ENCODE measurements around the gene HEMK1.
A peak's percentile ranks its signal among the peaks of the same experiment; 100 is the strongest.

HEMK1 gene

GRCh38 chr3:50599716-50600118, 30.4 kb downstream of the HEMK1 start:
- DNase-seq (ENCODE audit: low read depth in 2 of 2, low spot score in 1 of 2) = no peak

- no peak for DNase-seq (ENCODE audit: low read depth in 2 of 2, low spot score in 1 of 2)
Measured at GRCh38 chr3:50600141-50600753, 30.9 kb downstream of the HEMK1 start.

- DNase-seq (ENCODE audit: low read depth in 2 of 2, low spot score in 1 of 2) = peak; percentile 65 to 83
Measured at GRCh38 chr3:50600841-50601591, 31.7 kb downstream of the HEMK1 start.

GRCh38 chr3:50602595-50603191, 33.4 kb downstream of the HEMK1 start:
- no peak for DNase-seq (ENCODE audit: low read depth in 2 of 2, low spot score in 1 of 2)

GRCh38 chr3:50603261-50604109, 34.2 kb downstream of the HEMK1 start:
- DNase-seq (ENCODE audit: low read depth in 2 of 2, low spot score in 1 of 2) = no peak

GRCh38 chr3:50604110-50604621, 34.8 kb downstream of the HEMK1 start:
- DNase-seq (ENCODE audit: low read depth in 2 of 2, low spot score in 1 of 2) = no peak

- DNase-seq (ENCODE audit: low read depth in 2 of 2, low spot score in 1 of 2) = no peak
Measured at GRCh38 chr3:50604628-50605588, 35.6 kb downstream of the HEMK1 start.

- DNase-seq (ENCODE audit: low read depth in 2 of 2, low spot score in 1 of 2) = no peak
Measured at GRCh38 chr3:50605901-50606326, 36.6 kb downstream of the HEMK1 start.

- DNase-seq (ENCODE audit: low read depth in 2 of 2, low spot score in 1 of 2) = no peak
Measured at GRCh38 chr3:50606596-50606995, 37.3 kb downstream of the HEMK1 start.

- no peak for DNase-seq (ENCODE audit: low read depth in 2 of 2, low spot score in 1 of 2)
Measured at GRCh38 chr3:50607271-50608091, 38.2 kb downstream of the HEMK1 start.

GRCh38 chr3:50608278-50608677, 39.0 kb downstream of the HEMK1 start:
- DNase-seq (ENCODE audit: low read depth in 2 of 2, low spot score in 1 of 2) = no peak

GRCh38 chr3:50609071-50609762, 39.9 kb downstream of the HEMK1 start:
- DNase-seq (ENCODE audit: low read depth in 2 of 2, low spot score in 1 of 2) = no peak

GRCh38 chr3:50609763-50610085, 40.4 kb downstream of the HEMK1 start:
- DNase-seq (ENCODE audit: low read depth in 2 of 2, low spot score in 1 of 2) = no peak

GRCh38 chr3:50610181-50610971, 41.1 kb downstream of the HEMK1 start:
- no peak for DNase-seq (ENCODE audit: low read depth in 2 of 2, low spot score in 1 of 2)

- no peak for DNase-seq (ENCODE audit: low read depth in 2 of 2, low spot score in 1 of 2)
Measured at GRCh38 chr3:50610992-50611463, 41.7 kb downstream of the HEMK1 start.

- peak; percentile 86 to 94 for DNase-seq (ENCODE audit: low read depth in 2 of 2, low spot score in 1 of 2)
Measured at GRCh38 chr3:50611464-50612233, 42.3 kb downstream of the HEMK1 start, which contains the start of gene CISH. Gene CISH (minus strand): TSS chr3:50611774. CDS start chr3:50611650, 124 bp downstream.
